ENCODE data around the gene TERT. TPM values are rescaled to one million over a fixed set of nuclear protein-coding genes. Genes with fewer than 3 reads are reported as not detected.
"Not testable (repeated sequence)": the region's sequence is repeated elsewhere in the genome, so short reads cannot be mapped to it uniquely, and the experiment has no call there.

Gene TERT
- polyA plus RNA-seq, 1 experiment = not detected

DNA sequence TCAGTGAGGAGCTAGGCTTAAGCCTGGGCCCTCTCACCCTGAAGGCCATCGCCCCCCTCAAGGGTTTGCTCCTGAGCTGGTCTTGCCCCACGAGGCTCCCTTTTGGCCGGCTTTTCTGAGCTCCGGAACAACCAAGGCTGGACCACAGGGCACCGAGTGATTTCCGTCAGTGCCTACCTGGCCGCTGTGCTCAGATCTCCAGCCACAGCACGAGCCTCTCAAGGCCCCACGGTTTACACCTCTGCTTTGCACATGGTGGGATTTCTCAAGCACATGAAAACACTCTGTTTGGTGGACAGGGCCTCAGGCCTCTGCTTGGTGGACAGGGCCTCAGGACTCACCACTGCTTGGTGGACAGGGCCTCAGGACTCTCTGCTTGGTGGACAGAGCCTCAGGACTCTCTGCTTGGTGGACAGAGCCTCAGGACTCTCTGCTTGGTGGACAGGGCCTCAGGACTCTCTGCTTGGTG is 34.3 kb upstream of the TERT start:
- no peak for TF ChIP-seq CTCF (IDR thresholded peaks at IDR 0.05; ENCODE audit: low read depth, low read length)
- ChIA-PET CTCF (no interaction called here), POLR2A (no interaction called here)
- H3K27ac ChIP-seq (ENCODE audit: low read depth, low read length) = no peak overlapping the region
- H3K4me3 ChIP-seq (ENCODE audit: low read depth, low read length) = no peak overlapping the region
- peaks cover 11% of the 10 kb centered on the region for H3K9me3 ChIP-seq (ENCODE audit: control insufficient read depth, insufficient read depth, low read length)
- no peak for DNase-seq (ENCODE audit: low read depth, low spot score)
- no peaks in the 10 kb centered on the region for H3K27me3 ChIP-seq (ENCODE audit: control insufficient read depth, insufficient read depth, low read length)

DNA sequence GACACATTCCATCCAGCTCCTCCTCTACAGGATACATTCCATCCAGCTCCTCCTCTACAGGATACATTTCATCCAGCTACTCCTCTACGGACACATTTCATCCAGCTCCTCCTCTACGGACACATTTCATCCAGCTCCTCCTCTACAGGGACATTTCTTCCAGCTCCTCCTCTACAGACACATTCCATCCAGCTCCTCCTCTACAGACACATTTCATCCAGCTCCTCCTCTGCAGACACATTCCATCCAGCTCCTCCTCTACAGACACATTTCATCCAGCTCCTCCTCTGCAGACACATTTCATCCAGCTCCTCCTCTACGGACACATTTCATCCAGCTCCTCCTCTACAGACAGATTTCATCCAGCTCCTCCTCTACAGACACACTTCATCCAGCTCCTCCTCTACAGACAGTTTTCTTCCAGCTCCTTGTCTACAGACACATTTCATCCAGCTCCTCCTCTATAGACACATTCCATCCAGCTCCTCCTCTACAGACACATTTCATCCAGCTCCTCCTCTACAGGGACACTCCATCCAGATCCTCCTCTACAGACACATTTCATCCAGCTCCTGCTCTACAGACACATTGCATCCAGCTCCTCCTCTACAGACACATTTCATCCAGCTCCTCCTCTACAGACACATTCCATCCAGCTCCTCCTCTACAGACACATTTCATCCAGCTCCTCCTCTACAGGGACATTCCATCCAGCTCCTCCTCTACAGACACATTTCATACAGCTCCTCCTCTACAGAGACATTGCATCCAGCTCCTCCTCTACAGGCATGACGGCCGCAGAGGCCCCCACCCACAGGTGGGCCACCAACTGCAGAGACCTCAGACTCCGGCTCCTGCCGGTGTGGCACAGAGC is 33.6 kb upstream of the TERT start:
- H3K27ac ChIP-seq (ENCODE audit: low read depth, low read length); H3K27me3 ChIP-seq (ENCODE audit: control insufficient read depth, insufficient read depth, low read length); DNase-seq (ENCODE audit: low read depth, low spot score); H3K4me3 ChIP-seq (ENCODE audit: low read depth, low read length): not testable (repeated sequence)
- ChIA-PET POLR2A (interaction anchor here (0.6 to 1.1 kb wide), 3 partner anchors 16 to 466 kb away, joined by 3 read pairs; no protein-coding TSS in a partner anchor), CTCF (interaction anchor here (0.6 kb wide), 1 partner anchor 265 kb away, joined by 4 read pairs; no protein-coding TSS in a partner anchor)
- H3K9me3 ChIP-seq (ENCODE audit: control insufficient read depth, insufficient read depth, low read length) = peaks cover 11% of the 10 kb centered on the region

DNA sequence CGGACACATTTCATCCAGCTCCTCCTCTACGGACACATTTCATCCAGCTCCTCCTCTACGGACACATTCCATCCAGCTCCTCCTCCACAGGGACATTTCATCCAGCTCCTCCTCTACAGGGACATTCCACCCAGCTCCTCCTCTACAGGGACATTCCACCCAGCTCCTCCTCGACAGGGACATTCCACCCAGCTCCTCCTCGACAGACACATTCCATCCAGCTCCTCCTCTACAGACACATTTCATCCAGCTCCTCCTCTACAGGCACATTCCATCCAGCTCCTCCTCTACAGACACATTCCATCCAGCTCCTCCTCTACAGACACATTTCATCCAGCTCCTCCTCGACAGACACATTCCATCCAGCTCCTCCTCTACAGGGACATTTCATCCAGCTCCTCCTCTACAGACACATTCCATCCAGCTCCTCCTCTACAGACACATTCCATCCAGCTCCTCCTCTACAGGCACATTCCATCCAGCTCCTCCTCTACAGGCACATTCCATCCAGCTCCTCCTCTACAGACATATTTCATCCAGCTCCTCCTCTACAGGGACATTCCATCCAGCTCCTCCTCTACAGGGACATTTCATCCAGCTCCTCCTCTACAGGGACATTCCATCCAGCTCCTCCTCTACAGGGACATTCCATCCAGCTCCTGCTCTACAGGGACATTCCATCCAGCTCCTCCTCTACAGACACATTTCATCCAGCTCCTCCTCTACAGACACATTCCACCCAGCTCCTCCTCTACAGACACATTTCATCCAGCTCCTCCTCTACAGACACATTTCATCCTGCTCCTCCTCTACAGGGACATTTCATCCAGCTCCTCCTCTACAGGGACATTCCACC is 32.3 kb upstream of the TERT start:
- not testable (repeated sequence) for H3K4me3 ChIP-seq (ENCODE audit: low read depth, low read length); H3K27me3 ChIP-seq (ENCODE audit: control insufficient read depth, insufficient read depth, low read length)
- CTCF ChIA-PET = interaction anchor here (0.6 to 1.4 kb wide), 2 partner anchors 318 to 340 kb away, joined by 3 read pairs; no protein-coding TSS in a partner anchor
- H3K9me3 ChIP-seq (ENCODE audit: control insufficient read depth, insufficient read depth, low read length) = peaks cover 11% of the 10 kb centered on the region
- POLR2A ChIA-PET = interaction anchor here (0.6 to 1.1 kb wide), 3 partner anchors 17 to 189 kb away, joined by 3 read pairs; partner anchors contain the start of gene CLPTM1L
- peak overlapping the region; percentile 52 for H3K27ac ChIP-seq (ENCODE audit: low read depth, low read length)
- peak; percentile 10 for DNase-seq (ENCODE audit: low read depth, low spot score)

DNA sequence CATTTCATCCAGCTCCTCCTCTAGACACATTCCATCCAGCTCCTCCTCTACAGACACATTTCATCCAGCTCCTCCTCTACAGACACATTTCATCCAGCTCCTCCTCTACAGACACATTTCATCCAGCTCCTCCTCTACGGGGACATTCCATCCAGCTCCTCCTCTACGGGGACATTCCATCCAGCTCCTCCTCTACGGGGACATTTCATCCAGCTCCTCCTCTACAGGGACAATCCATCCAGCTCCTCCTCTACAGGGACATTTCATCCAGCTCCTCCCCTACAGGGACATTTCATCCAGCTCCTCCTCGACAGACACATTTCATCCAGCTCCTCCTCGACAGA is 31.6 kb upstream of the TERT start:
- ChIA-PET CTCF (interaction anchor here (0.6 to 1.4 kb wide), 2 partner anchors 318 to 339 kb away, joined by 3 read pairs; no protein-coding TSS in a partner anchor), POLR2A (interaction anchor here (1.1 kb wide), 1 partner anchor 18 kb away, joined by 3 read pairs; the partner anchor contains the start of gene CLPTM1L)
- H3K4me3 ChIP-seq (ENCODE audit: low read depth, low read length); DNase-seq (ENCODE audit: low read depth, low spot score); H3K27me3 ChIP-seq (ENCODE audit: control insufficient read depth, insufficient read depth, low read length); H3K27ac ChIP-seq (ENCODE audit: low read depth, low read length): not testable (repeated sequence)
- peaks cover 11% of the 10 kb centered on the region for H3K9me3 ChIP-seq (ENCODE audit: control insufficient read depth, insufficient read depth, low read length)

DNA sequence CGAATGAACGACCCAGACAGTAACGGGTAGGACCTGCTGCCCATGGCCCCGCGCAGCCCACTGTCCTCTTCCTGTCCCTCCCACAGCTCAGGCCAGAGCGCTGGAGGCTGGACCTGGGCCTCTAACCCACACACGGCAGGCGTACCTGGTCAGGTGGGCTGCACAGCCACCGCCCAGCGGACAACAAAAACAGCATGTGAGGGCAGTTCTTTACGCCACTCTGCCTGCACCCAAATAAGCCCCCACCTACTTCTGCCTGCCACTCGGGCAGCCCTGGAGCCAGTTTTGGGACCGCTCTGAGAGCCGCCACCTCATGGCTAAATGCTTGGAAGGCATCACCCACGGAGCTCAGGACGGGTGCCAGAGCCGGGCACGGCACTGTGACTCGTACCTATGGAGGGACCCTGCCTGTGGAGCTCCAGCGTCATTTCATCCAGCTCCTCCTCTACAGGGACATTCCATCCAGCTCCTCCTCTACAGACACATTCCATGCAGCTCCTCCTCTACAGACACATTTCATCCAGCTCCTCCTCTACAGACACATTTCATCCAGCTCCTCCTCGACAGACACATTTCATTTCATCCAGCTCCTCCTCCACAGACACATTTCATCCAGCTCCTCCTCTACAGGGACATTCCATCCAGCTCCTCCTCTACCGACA is 31.1 kb upstream of the TERT start:
- no peak for TF ChIP-seq CTCF (IDR thresholded peaks at IDR 0.05; ENCODE audit: low read depth, low read length)
- no peaks in the 10 kb centered on the region for H3K27me3 ChIP-seq (ENCODE audit: control insufficient read depth, insufficient read depth, low read length)
- H3K4me3 ChIP-seq (ENCODE audit: low read depth, low read length) = no peak overlapping the region
- DNase-seq (ENCODE audit: low read depth, low spot score) = no peak
- CTCF ChIA-PET = interaction anchor here (0.6 to 1.4 kb wide), 2 partner anchors 319 to 339 kb away, joined by 3 read pairs; no protein-coding TSS in a partner anchor
- peaks cover 11% of the 10 kb centered on the region for H3K9me3 ChIP-seq (ENCODE audit: control insufficient read depth, insufficient read depth, low read length)
- POLR2A ChIA-PET = interaction anchor here (1.1 kb wide), 1 partner anchor 19 kb away, joined by 3 read pairs; the partner anchor contains the start of gene CLPTM1L
- H3K27ac ChIP-seq (ENCODE audit: low read depth, low read length) = no peak overlapping the region
